T-cell (primary cell): ENCODE results near the gene EFCAB9. TPM values are rescaled to one million over a fixed set of nuclear protein-coding genes. Genes with fewer than 3 reads are reported as not detected.
A peak's percentile ranks its signal among the peaks of the same experiment; 100 is the strongest.

Source experiments
- ATAC-seq, 4 experiments: fragments of 200-7000 bp in 3 of 4; fragments of 150-1000 bp in 1 of 4; cut with Tn5 transposase; replicated peaks in 1 of 4; 1 replicate in 3 of 4; 2 replicates in 1 of 4; pipeline ENCODE4 v1.10.0; 2021; ENCODE audit warnings: moderate library complexity in 3 of 4, mild to moderate bottlenecking in 2 of 4, moderate number of reproducible peaks in 1 of 4
- CTCF ChIA-PET, 2 donors: fragments of 300-600 bp; sonication (Branson Sonifier 250); formaldehyde crosslinking; loops; one replicate each; lab custom pipeline; 2022; ENCODE audit warnings: antibody characterized with exemption in 2 of 2; lab: Charles Lee
- POLR2A ChIA-PET, 2 donors: fragments of 300-600 bp; sonication (Branson Sonifier 250); formaldehyde crosslinking; loops; one replicate each; lab custom pipeline; 2022; ENCODE audit warnings: antibody characterized with exemption in 2 of 2; lab: Charles Lee
- DNase-seq, 35 experiments: peaks; one replicate each; pipeline versions ENCODE4 v3.0.0 to v3.0.0-alpha.2; 2013 to 2023
- H3K27ac ChIP-seq: one replicate; pipeline ENCODE4 v1.5.1; 2013; ENCODE audit warnings: low read length
- H3K27me3 ChIP-seq, 2 experiments: replicated peaks in 1 of 2; 1 replicate in 1 of 2; 2 replicates in 1 of 2; pipeline versions ENCODE4 v1.6.1 to v1.7.0; 2013; ENCODE audit warnings: low read length in 1 of 2, mixed read lengths in 1 of 2; ENCODE audit not compliant: control insufficient read depth in 2 of 2, insufficient read depth in 2 of 2; ENCODE audit errors: extremely low read depth in 1 of 2
- H3K36me3 ChIP-seq, 2 donors: 1 replicate in 1 of 2; 2 replicates in 1 of 2; pipeline versions ENCODE4 v1.6.1 to v1.7.0; 2013; ENCODE audit warnings: low read length in 1 of 2; ENCODE audit not compliant: control insufficient read depth in 2 of 2, insufficient read depth in 1 of 2; ENCODE audit errors: extremely low read depth in 1 of 2
- H3K4me1 ChIP-seq, 2 experiments: 1 replicate in 1 of 2; 2 replicates in 1 of 2; pipeline versions ENCODE4 v1.6.1 to v1.7.0; 2013; ENCODE audit warnings: low read length in 2 of 2, mixed read lengths in 1 of 2; ENCODE audit not compliant: insufficient read depth in 2 of 2, control insufficient read depth in 1 of 2; ENCODE audit errors: extremely low read depth in 1 of 2
- H3K4me3 ChIP-seq, 2 donors: 1 replicate in 1 of 2; 2 replicates in 1 of 2; pipeline versions ENCODE4 v1.5.1 to v1.7.0; 2013; ENCODE audit warnings: mild to moderate bottlenecking in 2 of 2, low read length in 1 of 2, moderate library complexity in 1 of 2; ENCODE audit not compliant: control insufficient read depth in 1 of 2; ENCODE audit errors: extremely low read depth in 1 of 2
- H3K9me3 ChIP-seq: 2 replicates; pipeline ENCODE4 v1.7.0; 2013
- H3K27ac Mint-ChIP-seq, 2 donors: one replicate each; pipeline ENCODE4 v1.8.0; 2020 to 2021; ENCODE audit warnings: mild to moderate bottlenecking in 2 of 2, mixed read lengths in 2 of 2
- H3K27me3 Mint-ChIP-seq, 2 donors: one replicate each; pipeline ENCODE4 v1.8.0; 2021 to 2022; ENCODE audit warnings: mixed read lengths in 2 of 2
- H3K36me3 Mint-ChIP-seq: one replicate; pipeline ENCODE4 v1.8.0; 2021; ENCODE audit warnings: mixed read lengths
- H3K4me1 Mint-ChIP-seq, 3 donors: one replicate each; pipeline ENCODE4 v1.8.0; 2020 to 2022; ENCODE audit warnings: mixed read lengths in 3 of 3, mild to moderate bottlenecking in 1 of 3
- H3K4me3 Mint-ChIP-seq, 3 donors: one replicate each; pipeline ENCODE4 v1.8.0; 2020 to 2022; ENCODE audit warnings: mild to moderate bottlenecking in 3 of 3, mixed read lengths in 3 of 3, moderate library complexity in 3 of 3
- H3K9me3 Mint-ChIP-seq, 3 donors: one replicate each; pipeline ENCODE4 v1.8.0; 2020 to 2022; ENCODE audit warnings: mixed read lengths in 3 of 3
- WGBS: methylation state at CpG from one replicate; pipeline ENCODE4 v1.1.5; 2013; ENCODE audit warnings: missing lambda C conversion rate; ENCODE audit not compliant: insufficient coverage; 5-methylcytosine and 5-hydroxymethylcytosine counted together
- total RNA-seq, 35 experiments: library from RNA in 6 of 35; stranded (reverse) in 6 of 35; fragments of 120-200 nt in 1 of 35; gene quantifications; one replicate each; pipeline versions ENCODE4 v1.2.1 to v1.2.4 and lab custom pipeline; 2013 to 2026

EFCAB9 gene
- total RNA-seq, 5 donors from 2014 or later (not counting 1 experiment from before 2014, with no cell fraction given): not detected

DNA sequence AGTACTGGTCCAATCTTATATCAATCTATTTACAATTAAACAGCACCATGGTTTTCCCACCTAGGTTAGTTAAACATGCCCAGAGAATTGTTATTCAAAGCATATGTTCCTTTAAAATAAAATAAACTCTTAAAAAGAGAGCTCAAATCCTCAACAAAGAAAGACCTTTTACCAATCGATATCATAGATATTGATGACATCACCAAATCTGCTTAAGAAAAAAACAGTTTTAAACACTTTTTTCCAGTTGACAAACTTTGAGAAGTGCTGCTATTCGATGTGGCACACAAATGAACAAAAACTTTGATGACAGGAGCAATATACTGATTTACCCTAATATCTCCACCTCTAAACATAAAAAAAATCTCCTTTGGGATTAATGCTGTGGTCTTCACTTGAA is 15.7 kb downstream of the EFCAB9 start:
- ChIA-PET POLR2A (interaction anchor here in 1 of 2 donors (0.7 kb wide), 1 partner anchor 53 kb away, joined by 3 read pairs; no protein-coding TSS in a partner anchor), CTCF (no interaction called here)
- Mint-ChIP-seq H3K9me3 (no peaks in the 10 kb centered on the region), H3K4me3 (no peak overlapping the region), H3K27ac (no peak overlapping the region), H3K36me3 (peaks cover 38% of the 10 kb centered on the region), H3K4me1 (peaks cover 5 to 13% (median 7%) of the 10 kb centered on the region in 3 donors), H3K27me3 (no peaks in the 10 kb centered on the region)
- ATAC-seq (no peak), DNase-seq (no peak)
- Histone ChIP-seq H3K36me3 (peaks cover 0 to 7% of the 10 kb centered on the region in 2 donors), H3K4me3 (no peak overlapping the region), H3K4me1 (no peaks in the 10 kb centered on the region), H3K27ac (no peak overlapping the region), H3K9me3 (no peaks in the 10 kb centered on the region), H3K27me3 (no peaks in the 10 kb centered on the region)
- WGBS: 100% methylated on average over 1 of the region's 2 CpGs

GRCh38 chr5:172211676-172212075 is 17.7 kb downstream of the EFCAB9 start:
- peaks cover 5 to 12% (median 7%) of the 10 kb centered on the region in 3 donors for H3K4me1 Mint-ChIP-seq
- 89% methylated on average over 5 of the region's 8 CpGs for WGBS
- Histone ChIP-seq H3K4me1 (no peaks in the 10 kb centered on the region), H3K27me3 (no peaks in the 10 kb centered on the region), H3K4me3 (no peak overlapping the region), H3K27ac (no peak overlapping the region), H3K36me3 (peaks cover 0 to 9% of the 10 kb centered on the region in 2 donors), H3K9me3 (no peaks in the 10 kb centered on the region)
- CTCF ChIA-PET: no interaction called here
- no peak for ATAC-seq
- no peak overlapping the region for H3K4me3 Mint-ChIP-seq
- no peaks in the 10 kb centered on the region for H3K9me3 Mint-ChIP-seq
- POLR2A ChIA-PET: interaction anchor here in 1 of 2 donors (0.6 kb wide), 1 partner anchor 8 kb away, joined by 3 read pairs; no protein-coding TSS in a partner anchor
- DNase-seq: no peak
- H3K27me3 Mint-ChIP-seq: no peaks in the 10 kb centered on the region
- H3K27ac Mint-ChIP-seq: no peak overlapping the region
- H3K36me3 Mint-ChIP-seq: peaks cover 46% of the 10 kb centered on the region

DNA sequence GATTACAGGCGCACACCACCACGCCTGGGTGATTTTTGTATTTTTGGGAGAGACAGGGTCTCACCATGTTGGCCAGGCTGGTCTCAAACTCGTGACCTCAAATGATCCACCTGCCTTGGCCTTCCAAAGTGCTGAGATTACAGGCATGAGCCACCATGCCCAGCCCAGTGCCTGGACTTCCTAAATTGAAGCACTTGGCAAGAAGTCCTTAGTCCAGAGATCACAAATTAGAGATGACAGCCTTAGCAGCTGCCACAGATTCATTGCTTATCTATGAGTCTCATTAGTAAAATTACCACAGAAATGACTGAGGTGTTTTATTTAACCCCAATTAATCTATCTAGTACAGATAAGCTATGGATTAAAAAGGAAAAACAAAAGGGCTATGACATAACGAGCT is 19.2 kb downstream of the EFCAB9 start:
- H3K36me3 Mint-ChIP-seq: peaks cover 49% of the 10 kb centered on the region
- H3K4me3 Mint-ChIP-seq: no peak overlapping the region
- Histone ChIP-seq H3K36me3 (peaks cover 0 to 12% of the 10 kb centered on the region in 2 donors), H3K27me3 (no peaks in the 10 kb centered on the region), H3K9me3 (no peaks in the 10 kb centered on the region), H3K4me1 (no peaks in the 10 kb centered on the region), H3K27ac (no peak overlapping the region), H3K4me3 (no peak overlapping the region)
- no peaks in the 10 kb centered on the region for H3K27me3 Mint-ChIP-seq
- 97% methylated on average over 3 of the region's 4 CpGs for WGBS
- DNase-seq (no peak), ATAC-seq (no peak)
- H3K9me3 Mint-ChIP-seq: no peaks in the 10 kb centered on the region
- no peak overlapping the region for H3K27ac Mint-ChIP-seq
- no peaks in the 10 kb centered on the region for H3K4me1 Mint-ChIP-seq
- ChIA-PET CTCF (interaction anchor here in 1 of 2 donors (0.5 to 0.6 kb wide), 2 partner anchors 19 to 248 kb away, joined by 4 read pairs; no protein-coding TSS in a partner anchor), POLR2A (no interaction called here)

DNA sequence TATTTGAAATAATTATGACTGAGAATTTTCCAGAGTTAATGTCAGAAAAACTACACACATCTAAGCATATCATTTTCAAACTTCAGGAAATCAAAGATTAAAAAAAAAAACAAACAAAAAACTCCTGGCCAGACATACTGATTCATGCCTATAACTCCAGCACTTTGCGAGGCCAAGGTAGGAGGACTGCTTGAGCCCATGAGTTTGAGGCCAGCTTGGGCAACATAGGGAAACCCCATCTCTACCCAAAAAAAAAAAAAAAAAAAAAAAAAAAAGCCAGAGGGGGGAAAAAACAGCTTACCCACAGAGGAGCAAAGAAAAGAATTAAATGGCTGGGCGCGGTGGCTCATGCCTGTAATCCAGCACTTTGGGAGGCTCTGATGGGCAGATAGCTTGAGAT is 22.4 kb downstream of the EFCAB9 start:
- Histone ChIP-seq H3K4me1 (no peaks in the 10 kb centered on the region), H3K9me3 (peaks cover 3% of the 10 kb centered on the region), H3K27me3 (no peaks in the 10 kb centered on the region), H3K4me3 (no peak overlapping the region), H3K27ac (no peak overlapping the region), H3K36me3 (peaks cover 4 to 12% of the 10 kb centered on the region in 2 donors)
- ChIA-PET POLR2A (no interaction called here), CTCF (interaction anchor here in 1 of 2 donors (0.6 to 0.7 kb wide), 3 partner anchors 8 to 1781 kb away, joined by 3 to 6 read pairs (median 5); no protein-coding TSS in a partner anchor)
- Mint-ChIP-seq H3K4me3 (no peak overlapping the region), H3K4me1 (no peaks in the 10 kb centered on the region), H3K9me3 (peaks cover 0 to 13% (median 5%) of the 10 kb centered on the region in 3 donors), H3K36me3 (peaks cover 63% of the 10 kb centered on the region), H3K27ac (no peak overlapping the region), H3K27me3 (no peaks in the 10 kb centered on the region)
- ATAC-seq: no peak
- no CpG with 5 or more reads among the region's 3 CpGs for WGBS
- DNase-seq: no peak

DNA sequence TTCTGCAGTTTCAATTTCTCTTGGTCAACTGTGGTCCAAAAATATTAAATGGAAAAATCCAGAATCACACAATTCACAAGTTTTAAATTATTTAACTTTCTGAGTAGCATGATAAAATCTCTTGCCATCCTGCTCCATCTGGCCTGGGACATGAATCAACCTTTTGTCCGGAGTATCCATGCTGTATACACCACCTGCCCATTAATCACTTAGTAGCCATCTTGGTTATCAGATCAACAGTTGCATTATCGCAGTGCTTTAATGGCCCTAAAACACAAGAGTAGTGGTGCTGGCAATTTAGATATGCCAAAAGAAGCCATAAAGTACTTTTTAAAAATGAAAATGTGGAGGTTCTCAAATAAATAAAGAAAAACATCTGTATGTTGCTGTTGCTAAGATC is 25.3 kb downstream of the EFCAB9 start:
- no peaks in the 10 kb centered on the region for H3K27me3 Mint-ChIP-seq
- ChIA-PET CTCF (interaction anchor here in 1 of 2 donors (0.6 kb wide), 1 partner anchor 922 kb away, joined by 4 read pairs; no protein-coding TSS in a partner anchor), POLR2A (no interaction called here)

DNA sequence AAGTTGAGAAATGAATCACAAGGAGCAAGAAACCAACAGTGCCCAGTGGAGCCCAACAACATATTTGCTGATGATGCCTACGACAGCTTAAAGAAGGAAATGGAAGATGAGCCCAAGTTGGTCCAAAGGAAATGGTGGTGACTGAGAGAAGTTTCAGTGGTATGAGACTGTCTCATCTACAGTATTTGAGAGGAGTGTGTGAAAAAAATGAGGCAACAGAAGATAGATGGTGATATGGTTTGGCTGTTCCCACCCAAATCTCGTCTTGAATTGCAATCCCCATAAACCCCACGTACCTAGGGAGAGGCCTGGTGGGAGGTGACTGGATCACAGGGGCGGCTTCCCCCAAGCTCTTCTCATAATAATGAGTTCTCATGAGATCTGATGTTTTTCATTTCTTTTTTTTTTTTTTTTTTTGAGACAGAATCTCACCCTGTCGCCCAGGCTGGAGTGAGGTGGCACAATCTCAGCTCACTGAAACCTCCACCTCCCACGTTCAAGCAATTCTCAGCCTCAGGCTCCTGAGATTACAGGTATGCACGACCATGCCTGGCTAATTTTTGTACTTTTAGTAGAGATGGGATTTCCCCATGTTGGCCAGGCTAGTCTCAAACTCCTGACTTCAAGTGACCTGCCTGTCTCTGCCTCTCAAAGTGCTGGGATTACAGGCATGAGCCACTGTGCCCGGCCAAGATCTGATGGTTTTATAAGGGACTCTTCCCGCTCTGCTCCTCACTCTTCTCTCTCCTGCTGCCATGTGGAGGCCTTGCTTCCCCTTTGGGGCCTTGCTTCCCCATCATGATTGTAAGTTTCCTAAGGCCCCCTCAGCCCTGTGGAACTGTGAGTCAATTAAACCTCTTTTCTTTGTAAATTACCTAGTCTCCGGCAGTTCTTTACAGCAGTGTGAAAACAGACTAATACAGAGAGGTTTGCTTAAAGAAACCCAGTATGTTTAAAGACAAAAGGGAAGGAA is 30.2 kb downstream of the EFCAB9 start:
- POLR2A ChIA-PET: interaction anchor here (0.6 kb wide), 2 partner anchors 156 to 837 kb away, joined by 3 to 7 read pairs; no protein-coding TSS in a partner anchor
- no peaks in the 10 kb centered on the region for H3K27me3 ChIP-seq
- WGBS: 38% methylated on average over 1 of the region's 10 CpGs

More for the DNA sequence above, 25.3 kb downstream of the EFCAB9 start:
- H3K4me1 ChIP-seq: no peaks in the 10 kb centered on the region
- DNase-seq: no peak
- H3K4me3 ChIP-seq: no peak overlapping the region
- no peaks in the 10 kb centered on the region for H3K27me3 ChIP-seq
- peaks cover 62% of the 10 kb centered on the region for H3K36me3 Mint-ChIP-seq
- H3K27ac Mint-ChIP-seq: no peak overlapping the region
- H3K9me3 ChIP-seq: peaks cover 3% of the 10 kb centered on the region
- peaks cover 0 to 13% (median 5%) of the 10 kb centered on the region in 3 donors for H3K9me3 Mint-ChIP-seq
- H3K4me1 Mint-ChIP-seq: peaks cover 6 to 16% (median 9%) of the 10 kb centered on the region in 3 donors
- H3K36me3 ChIP-seq: peaks cover 4 to 5% of the 10 kb centered on the region in 2 donors
- 100% methylated on average over 1 of the region's 2 CpGs for WGBS
- no peak overlapping the region for H3K27ac ChIP-seq
- ATAC-seq: no peak
- no peak overlapping the region for H3K4me3 Mint-ChIP-seq

More for the DNA sequence above, 30.2 kb downstream of the EFCAB9 start:
- Histone ChIP-seq H3K4me1 (no peaks in the 10 kb centered on the region), H3K9me3 (peaks cover 2% of the 10 kb centered on the region), H3K4me3 (no peak overlapping the region), H3K36me3 (peaks cover 3 to 5% of the 10 kb centered on the region in 2 donors), H3K27ac (no peak overlapping the region)
- CTCF ChIA-PET: interaction anchor here (0.6 to 0.7 kb wide), 3 partner anchors 8 to 312 kb away, joined by 5 to 7 read pairs (median 6); no protein-coding TSS in a partner anchor
- Mint-ChIP-seq H3K27me3 (no peaks in the 10 kb centered on the region), H3K27ac (peak overlapping the region in 1 of 2 donors; percentile 33), H3K36me3 (peaks cover 48% of the 10 kb centered on the region), H3K9me3 (peaks cover 0 to 8% (median 2%) of the 10 kb centered on the region in 3 donors), H3K4me1 (peaks cover 15 to 22% (median 20%) of the 10 kb centered on the region in 3 donors), H3K4me3 (peak overlapping the region in 1 of 3 donors; percentile 10)
- DNase-seq: no peak
- ATAC-seq: peak in 3 of 4 experiments; percentile 12 to 58 (median 19)
